SKM-1 (cell line): ENCODE data around the gene OR2D3.
"Not testable (repeated sequence)": the region's sequence is repeated elsewhere in the genome, so short reads cannot be mapped to it uniquely, and the experiment has no call there.

Source experiments
- DNase-seq: peaks from one replicate; lab custom pipeline; 2025; ENCODE audit not compliant: unreplicated experiment; lab: John Stamatoyannopoulos, UW

The OR2D3 gene, protein sequence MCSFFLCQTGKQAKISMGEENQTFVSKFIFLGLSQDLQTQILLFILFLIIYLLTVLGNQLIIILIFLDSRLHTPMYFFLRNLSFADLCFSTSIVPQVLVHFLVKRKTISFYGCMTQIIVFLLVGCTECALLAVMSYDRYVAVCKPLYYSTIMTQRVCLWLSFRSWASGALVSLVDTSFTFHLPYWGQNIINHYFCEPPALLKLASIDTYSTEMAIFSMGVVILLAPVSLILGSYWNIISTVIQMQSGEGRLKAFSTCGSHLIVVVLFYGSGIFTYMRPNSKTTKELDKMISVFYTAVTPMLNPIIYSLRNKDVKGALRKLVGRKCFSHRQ

DNA sequence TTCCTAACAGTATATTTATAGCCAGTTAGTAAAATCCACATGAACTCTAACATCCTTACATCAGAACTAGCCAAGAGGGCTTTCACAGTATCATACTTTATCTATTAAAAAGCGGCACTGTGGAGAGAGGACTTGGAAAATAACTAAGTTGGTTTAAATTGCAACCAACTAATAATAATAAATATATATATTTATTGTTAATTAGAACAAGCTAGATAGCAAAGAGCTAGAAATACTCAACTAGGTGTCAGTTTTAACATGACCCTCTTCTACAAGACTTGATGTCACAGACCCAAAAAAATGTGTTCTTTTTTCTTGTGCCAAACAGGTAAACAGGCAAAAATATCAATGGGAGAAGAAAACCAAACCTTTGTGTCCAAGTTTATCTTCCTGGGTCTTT is at the start of gene OR2D3:
TSS of gene OR2D3 (plus strand) at position 301 of the 400 bp plus-strand sequence. CDS start at position 301, 0 bp downstream.
- DNase-seq, result no peak

DNA sequence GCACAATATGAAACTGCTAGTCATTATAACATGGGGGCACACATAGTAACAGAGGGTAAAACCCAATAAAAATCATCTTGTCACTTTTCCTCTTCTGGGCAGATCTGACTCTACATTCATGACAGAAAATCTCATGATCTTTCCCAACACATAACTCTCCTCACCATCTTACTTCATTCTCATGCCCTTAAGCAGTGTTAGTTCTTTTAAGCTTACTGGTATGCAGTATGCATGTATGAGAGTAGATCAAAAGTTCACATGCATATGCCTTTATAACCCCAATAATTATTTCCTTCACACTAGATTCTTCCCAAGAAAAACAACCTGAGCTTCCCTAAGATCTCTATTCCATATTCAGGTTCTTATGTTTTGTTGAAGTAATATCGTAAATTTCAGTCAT is 49.5 kb upstream of the OR2D3 start:
- no peak for DNase-seq

DNA sequence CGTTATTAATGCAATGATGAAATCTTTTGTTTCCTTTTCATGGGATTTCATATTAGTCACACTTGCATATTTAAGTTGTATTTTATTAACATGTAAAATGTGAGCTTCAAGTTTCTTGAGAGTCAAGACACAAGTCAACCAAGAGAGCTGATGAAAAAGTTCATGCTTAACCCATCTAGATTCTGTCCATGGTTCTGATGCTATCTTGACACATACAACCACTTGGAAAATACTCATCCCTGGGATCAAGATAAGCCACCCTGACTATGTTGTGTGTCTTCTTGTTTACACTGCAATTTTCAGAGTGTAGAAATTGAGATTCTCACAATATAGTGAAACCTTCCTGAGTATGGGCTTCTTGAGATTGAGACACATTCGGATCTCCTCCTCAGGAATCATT is 45.0 kb upstream of the OR2D3 start:
- DNase-seq, result no peak

DNA sequence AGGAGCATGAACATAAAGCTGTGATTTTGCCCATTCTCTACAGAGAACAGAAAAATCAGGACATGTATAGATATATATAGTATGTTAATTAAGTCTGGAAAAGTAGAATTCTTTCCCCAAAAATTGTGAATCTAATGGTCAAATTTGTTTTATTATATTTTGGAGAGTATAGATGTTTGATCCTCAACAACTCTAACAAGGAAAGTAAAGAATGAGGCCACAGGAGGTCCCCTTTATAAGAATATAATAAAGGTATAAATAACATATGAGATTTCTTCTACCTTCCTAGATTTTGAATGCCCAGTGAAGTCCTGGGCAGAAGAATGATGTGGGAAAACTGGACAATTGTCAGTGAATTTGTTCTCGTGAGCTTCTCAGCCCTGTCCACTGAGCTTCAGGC is 44.5 kb upstream of the OR2D3 start, which contains the start of gene OR10A4:
TSS of gene OR10A4 (plus strand) at position 301 of the 400 bp plus-strand sequence. CDS start at position 324, 23 bp downstream.
- no peak for DNase-seq

DNA sequence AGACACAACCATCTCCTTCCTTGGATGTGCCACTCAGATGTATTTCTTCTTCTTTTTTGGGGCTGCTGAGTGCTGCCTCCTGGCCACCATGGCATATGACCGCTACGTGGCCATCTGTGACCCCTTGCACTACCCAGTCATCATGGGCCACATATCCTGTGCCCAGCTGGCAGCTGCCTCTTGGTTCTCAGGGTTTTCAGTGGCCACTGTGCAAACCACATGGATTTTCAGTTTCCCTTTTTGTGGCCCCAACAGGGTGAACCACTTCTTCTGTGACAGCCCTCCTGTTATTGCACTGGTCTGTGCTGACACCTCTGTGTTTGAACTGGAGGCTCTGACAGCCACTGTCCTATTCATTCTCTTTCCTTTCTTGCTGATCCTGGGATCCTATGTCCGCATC is 43.9 kb upstream of the OR2D3 start:
- no peak for DNase-seq

DNA sequence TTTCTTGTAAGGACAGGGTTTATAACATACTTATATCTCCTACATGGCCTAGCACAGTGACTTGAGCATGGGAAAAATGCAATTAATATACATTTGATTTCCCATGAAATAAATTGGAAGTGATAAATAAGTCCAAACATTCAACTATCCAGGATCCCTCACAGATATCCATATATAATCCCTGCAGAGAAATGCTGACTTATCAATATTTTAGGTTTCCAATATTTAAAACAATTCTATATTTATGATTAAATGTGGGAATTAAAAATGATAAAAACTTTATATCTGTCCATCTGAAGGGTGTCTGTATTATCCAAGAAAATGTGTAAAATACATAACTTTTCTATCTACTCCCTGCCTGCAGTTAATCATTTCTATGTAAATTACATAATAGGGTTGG is 38.1 kb upstream of the OR2D3 start:
- no peak for DNase-seq

DNA sequence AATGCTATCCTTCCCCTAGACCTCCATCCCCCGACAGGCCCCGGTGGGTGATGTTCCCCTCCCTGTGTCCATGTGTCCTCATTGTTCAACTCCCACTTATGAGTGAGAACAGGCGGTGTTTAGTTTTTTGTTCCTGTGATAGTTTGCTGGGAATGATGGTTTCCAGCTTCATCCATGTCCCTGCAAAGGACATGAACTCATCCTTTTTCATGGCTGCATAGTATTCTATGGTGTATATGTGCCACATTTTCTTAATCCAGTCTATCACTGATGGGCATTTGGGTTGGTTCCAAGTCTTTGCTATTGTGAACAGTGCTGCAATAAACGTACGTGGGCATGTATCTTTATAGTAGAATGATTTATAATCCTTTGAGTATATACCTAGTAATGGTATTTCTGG is 33.1 kb upstream of the OR2D3 start:
- DNase-seq, result not testable (repeated sequence)

DNA sequence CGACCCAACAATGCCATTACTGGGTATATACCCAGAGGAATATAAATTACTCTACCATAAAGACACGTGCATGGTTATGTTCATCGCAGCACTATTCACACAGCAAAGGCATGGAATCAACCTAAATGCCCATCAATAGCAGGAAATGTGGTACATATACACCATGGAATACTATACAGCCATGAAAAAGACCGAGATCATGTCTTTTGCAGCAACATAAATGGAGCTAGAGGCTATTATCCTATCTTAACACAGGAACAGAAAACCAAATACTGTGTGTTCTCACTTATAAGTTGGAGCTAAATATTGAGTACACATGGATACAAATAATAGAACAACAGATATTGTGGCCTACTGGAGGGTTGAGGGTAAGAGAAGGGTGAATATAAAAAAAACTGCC is 32.0 kb upstream of the OR2D3 start:
- DNase-seq, result no peak

DNA sequence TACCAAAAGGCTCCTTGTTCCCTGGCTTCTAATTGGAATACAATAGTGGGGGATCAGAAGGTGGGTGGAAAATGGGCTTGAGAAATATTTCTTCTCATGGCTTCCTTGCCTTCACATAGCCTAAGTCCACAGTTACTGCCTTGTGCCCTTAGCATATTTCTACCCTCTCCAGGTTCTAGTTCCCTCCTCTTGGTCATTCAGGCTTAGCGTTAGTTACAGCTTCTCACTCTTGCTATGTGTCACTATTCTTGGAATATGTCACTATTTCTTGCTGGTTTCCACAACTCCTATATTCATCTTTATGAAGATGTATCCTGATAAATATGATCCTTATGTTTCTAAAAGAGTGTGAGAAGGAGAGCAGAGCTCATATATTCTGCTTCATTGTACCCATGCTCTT is 31.0 kb upstream of the OR2D3 start:
- no peak for DNase-seq

DNA sequence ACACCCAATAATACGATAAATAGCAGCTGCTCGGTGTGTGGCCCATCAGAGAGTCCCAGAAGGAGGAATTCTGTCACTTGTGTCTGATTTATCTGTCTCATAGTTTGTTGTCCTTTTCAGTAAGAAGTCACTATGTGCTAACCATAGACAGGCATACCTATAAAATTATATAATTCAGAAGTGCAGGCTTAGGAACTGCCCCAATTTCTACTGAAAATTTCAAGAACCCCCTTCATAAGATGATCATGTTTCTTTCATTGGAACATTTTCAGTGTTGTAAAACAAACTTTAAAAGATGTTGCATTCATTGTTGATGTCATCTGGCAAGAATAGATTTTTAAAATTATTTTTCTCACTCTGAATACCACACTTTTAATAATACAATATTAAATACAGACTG is 28.4 kb upstream of the OR2D3 start, which contains the start of gene OR2D2:
TSS of gene OR2D2 (minus strand) at position 101 of the 400 bp plus-strand sequence. CDS start at position 101, 0 bp downstream.
- DNase-seq, result no peak

DNA sequence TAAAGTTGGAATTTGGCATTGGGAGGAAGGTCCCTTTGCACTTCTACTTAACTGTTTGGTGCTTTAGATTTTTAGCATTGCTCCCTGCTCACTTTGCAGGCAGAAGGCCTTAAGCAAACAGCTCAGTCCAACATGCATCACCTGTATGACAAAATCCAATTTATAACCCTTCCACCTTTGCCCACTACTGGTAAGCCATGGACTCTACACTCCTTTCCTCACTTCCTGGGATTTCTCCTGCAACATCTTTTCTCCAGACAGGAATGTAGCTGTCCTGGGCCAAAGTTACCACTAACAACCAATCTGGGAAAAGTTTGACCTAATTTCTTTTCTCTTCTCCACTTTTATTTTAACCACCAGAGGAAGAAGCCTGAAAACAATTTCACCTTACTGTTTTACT is 26.7 kb upstream of the OR2D3 start:
- DNase-seq, result no peak

DNA sequence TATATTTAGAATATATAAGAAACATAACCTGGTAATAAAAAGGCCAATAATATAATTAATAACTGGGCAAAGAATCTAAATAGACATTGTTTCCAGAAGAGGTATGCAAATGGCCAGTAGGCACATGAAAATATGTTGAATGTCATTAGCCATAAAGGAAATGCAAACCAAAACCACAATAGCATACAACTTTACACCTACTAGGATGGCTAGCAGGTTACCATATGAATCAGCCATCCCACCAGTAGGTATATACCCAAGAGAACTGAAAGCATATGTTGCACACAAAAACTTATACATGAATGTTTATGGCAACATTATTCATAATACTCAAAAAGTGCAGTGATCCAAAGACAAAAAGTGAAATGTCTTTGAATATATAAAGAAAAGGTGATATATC is 25.8 kb upstream of the OR2D3 start:
- no peak for DNase-seq

DNA sequence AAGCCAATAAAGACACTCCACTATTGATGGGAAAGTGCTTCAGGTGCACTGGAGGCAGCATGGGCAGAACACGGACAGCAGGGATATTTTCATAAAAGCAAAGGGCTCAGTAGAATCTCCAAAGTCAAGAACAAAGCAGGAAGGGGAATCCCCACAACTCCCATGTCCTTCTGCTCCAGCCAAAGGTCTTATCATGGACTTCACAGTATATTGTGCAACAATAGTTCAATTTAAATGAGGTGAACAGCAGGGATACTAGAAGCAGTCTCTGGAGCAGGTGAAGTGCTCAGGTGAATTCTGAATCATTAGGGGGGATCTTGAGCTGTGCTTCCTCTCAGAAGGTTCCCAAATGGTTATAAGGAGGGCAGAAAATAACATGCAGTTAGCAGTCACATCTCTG is 21.9 kb upstream of the OR2D3 start:
- no peak for DNase-seq

DNA sequence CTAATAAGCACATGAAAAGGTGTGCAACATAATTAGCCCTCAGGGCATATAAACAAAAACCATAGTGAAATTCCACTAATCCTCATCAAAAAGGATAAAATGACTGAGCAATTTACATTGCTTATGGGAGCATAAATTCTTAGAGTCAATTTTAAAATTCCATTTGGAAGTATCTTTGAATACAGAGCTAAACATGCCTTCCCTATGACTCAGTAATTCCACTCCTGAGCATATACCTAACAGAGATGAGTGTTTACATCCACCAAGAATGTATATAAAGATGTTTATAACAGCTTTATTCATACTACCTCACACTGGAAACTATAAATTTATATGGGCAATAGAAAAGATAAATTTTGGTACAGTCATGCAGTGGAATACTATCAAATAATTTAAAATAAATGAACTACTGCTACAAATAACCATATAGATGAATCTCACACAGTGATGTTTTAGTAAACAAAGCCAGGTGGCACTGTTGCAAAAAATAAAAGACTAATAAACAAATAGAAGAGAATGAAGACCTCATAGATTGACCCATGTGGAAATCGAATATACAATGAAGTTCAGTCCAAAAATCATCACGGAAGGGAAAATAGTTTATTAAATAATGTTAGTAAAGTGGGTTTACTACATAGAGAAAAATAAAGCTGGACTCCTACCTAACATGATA is 20.3 kb upstream of the OR2D3 start:
- no peak for DNase-seq

DNA sequence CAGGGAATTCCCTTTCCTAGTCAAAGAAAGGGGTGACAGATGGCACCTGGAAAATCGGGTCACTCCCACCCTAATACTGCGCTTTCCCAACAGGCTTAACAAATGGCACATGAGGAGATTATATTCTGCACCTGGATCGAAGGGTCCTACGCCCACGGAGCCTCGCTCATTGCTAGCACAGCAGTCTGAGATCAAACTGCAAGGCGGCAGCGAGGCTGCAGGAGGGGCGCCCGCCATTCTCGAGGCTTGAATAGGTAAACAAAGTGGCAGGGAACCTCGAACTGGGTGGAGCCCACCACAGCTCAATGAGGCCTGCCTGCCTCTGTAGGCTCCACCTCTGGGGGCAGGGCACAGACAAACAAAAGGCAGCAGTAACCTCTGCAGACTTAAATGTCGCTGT is 16.0 kb upstream of the OR2D3 start:
- not testable (repeated sequence) for DNase-seq

DNA sequence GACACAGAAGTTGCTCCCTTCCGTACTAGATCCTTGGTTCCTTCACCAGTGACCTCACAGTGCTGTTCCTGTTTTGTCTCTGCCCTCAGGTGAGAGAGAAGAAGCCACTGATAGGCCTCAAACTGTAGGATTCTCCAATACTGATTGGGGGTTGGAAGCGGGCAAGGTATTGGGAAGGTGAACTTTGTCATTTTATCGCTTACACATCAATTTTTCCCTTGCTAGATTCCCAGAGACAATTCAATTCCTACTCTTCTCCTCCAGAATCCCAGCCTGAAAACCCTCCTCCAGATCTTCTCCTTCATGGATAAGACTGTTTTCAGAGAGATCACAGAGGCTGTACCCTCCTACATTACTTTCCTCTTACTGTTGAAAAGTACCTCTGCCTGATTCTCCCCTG is 9.4 kb upstream of the OR2D3 start:
- DNase-seq, result no peak

DNA sequence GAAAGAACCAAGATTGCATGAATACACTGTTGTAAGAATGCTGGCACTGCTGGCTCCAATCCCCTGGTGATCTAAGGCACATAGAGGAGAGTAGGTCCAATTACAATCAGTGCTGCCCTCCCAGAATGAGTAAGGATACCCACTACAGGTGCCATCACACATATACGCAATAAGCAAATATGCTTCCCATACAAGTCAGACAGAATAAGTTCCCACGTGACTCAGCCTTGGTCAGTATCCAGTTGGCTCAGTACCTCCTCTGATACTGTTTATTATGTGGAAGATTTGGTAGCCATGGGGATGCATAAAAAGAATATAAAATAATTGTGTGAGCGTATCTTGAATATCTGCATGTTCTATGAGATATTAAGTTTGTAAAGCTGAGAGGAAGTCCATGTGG is 8.9 kb upstream of the OR2D3 start:
- DNase-seq, result no peak

DNA sequence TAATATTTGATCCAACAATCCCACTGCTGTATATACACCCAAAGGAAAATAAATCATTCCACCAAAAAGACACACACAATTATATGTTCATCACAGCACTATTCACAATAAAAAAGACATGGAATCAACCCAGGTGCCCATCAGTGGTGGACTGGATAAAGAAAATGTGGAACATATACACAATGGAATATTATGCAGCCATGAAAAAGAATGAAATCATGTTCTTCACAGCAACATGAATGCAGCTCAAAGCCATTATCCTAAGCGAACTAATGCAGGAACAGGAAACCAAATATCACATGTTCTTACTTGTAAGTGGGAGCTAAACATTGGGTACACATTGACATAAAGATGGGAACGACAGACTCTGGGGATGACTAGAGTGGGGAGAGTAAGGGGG is 1.1 kb upstream of the OR2D3 start:
- no peak for DNase-seq

DNA sequence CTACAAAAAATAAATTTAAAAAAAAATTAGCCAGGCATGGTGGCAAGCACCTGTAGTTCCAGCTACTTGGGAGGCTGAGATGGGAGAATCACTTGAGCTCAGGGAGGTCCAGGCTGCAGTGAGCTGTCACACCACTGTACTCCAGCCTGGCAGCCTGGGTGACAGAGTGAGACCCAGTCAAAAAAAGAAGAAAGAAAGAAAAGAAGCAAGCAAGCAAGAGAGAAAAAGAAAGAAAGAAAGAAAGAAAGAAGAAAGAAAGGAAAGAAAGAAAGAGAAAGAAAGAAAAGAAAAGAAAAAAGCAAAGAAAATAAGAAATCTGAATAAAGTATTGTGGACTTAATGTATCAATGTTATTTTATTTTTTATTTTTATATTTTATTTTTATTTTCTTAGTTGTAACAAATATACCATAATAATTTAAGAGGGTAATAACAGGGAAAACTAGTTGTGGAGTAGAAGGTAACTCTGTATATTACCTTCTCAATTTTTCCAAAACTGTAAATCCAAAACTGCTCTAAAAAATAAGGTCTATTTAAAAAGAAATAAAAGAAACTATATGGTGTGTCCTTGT is 4.3 kb downstream of the OR2D3 start:
- DNase-seq, result no peak

DNA sequence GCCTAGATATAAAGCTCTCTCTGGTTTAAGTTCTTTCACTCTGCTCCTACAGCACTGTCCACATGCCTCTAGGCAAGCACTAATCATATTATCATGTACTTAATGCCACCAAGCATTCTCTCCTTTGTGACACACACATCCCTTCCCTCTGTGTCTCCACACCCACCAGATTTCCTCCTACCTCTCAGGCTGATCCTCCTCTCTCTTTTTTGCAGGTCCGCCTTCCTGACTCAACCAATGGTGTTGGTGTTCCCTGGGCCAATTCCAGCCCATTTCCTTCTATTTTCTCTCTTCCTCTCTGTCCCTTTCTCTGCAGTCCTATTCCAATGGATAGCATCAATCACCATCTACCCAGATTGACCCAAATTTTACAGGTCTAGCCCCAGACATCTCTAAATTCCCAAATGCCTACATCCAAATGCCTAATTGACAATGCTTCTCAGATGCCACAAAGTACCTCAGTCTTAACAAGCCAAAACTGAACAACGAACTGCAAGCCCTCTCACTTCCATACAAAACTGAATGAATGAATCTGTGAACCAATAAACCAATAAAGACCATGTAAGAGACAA is 4.9 kb downstream of the OR2D3 start:
- no peak for DNase-seq

DNA sequence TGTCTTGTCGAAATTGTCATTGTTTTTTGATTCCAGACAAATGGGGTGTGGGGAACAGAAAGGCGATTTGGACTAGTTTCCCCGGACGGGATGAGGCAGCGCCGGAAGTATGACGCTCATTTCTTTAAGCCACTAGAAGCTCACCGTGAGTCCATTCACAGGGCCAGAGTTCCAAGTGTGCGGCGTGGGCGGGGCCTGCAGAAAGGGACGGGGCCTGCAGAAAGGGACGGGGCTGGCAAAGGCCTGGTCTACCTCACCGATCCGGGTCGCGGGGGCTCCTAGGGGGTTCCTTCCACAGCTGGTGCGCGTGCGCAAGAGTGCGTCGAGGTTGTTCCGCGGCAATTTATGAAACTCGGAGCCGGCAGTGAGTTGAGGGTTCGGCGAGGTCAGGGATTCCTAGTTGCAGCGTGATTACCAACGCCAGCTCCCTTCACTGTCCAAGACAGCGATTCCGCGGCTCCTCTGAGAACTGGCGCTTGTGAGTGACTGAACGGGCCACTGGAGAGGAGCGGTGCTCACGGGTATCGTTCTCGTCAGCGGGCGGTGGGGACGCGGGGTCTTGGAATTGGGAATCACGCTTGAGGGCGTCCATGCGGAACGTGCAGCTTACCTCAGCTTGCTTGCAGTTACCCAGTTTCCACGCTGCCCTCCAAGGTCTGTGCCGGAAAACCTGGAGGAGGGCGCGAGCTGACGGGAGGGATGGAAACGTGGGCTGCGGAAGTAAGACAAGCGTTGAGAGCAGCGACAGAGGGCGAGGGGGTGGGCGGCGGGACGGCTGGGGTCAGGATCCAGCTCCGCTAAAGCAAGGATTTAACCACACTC is 5.6 kb downstream of the OR2D3 start, which contains the start of gene ZNF215:
TSS of gene ZNF215 (plus strand) at position 219 of the 822 bp plus-strand sequence. CDS start 5,847 bp downstream, outside the sequence.
- DNase-seq, result peak; percentile 71
